ENCODE measurements around the gene SYT13.

DNA sequence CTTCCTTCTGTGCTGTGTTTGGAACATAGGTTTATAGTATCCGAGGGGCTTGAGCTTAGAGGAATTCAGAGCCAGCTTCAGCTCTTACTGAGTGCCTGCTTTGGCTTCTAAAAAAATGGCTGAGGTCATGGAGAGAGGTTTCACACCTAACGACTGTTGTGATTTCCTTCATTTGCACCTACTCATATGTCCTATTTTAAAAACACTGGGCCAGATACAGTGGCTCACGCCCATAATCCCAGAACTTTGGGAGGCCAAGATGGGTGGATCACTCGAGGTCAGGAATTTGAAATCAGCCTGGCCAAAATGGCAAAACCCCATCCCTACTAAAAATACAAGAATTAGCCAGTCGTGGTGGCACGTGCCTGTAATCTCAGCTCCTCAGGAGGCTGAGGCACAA, 38.3 kb upstream of the SYT13 start:
- TF ChIP-seq, protein P1, sequence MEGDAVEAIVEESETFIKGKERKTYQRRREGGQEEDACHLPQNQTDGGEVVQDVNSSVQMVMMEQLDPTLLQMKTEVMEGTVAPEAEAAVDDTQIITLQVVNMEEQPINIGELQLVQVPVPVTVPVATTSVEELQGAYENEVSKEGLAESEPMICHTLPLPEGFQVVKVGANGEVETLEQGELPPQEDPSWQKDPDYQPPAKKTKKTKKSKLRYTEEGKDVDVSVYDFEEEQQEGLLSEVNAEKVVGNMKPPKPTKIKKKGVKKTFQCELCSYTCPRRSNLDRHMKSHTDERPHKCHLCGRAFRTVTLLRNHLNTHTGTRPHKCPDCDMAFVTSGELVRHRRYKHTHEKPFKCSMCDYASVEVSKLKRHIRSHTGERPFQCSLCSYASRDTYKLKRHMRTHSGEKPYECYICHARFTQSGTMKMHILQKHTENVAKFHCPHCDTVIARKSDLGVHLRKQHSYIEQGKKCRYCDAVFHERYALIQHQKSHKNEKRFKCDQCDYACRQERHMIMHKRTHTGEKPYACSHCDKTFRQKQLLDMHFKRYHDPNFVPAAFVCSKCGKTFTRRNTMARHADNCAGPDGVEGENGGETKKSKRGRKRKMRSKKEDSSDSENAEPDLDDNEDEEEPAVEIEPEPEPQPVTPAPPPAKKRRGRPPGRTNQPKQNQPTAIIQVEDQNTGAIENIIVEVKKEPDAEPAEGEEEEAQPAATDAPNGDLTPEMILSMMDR (IDR thresholded peaks at IDR 0.05): no peak
- TF ChIP-seq POLR2A (IDR thresholded peaks at IDR 0.05) (no peak), EP300 (IDR thresholded peaks at IDR 0.05) (no peak), POLR2AphosphoS5 (IDR thresholded peaks at IDR 0.05) (no peak)
